NCI-H1092 (cell line): ENCODE measurements around the gene F7.

Source experiments
- DNase-seq: peaks from one replicate; lab custom pipeline; 2025; lab: John Stamatoyannopoulos, UW

The F7 gene

GRCh38 chr13:113118261-113119021 lies 12.8 kb downstream of the F7 start:
- no peak for DNase-seq

- no peak for DNase-seq
These were observed 13.7 kb downstream of the F7 start for GRCh38 chr13:113119166-113119821.

GRCh38 chr13:113119822-113120189 lies 14.2 kb downstream of the F7 start:
- DNase-seq = no peak

- DNase-seq = no peak
These were observed 14.9 kb downstream of the F7 start for GRCh38 chr13:113120300-113121182.

GRCh38 chr13:113121183-113121927 lies 15.8 kb downstream of the F7 start:
- no peak for DNase-seq

- DNase-seq = no peak
These were observed 16.4 kb downstream of the F7 start for GRCh38 chr13:113121928-113122471.

GRCh38 chr13:113122550-113123225 lies 17.1 kb downstream of the F7 start, which contains the start of gene F10:
Gene F10, plus strand, starts transcription at chr13:113122799. Its CDS starts 57 bp downstream, at chr13:113122856.
- no peak for DNase-seq

- DNase-seq = no peak
These were observed 17.9 kb downstream of the F7 start for GRCh38 chr13:113123226-113124201.

GRCh38 chr13:113124211-113124970 lies 18.8 kb downstream of the F7 start:
- no peak for DNase-seq

- DNase-seq = no peak
These were observed 20.1 kb downstream of the F7 start for GRCh38 chr13:113125506-113126264.

GRCh38 chr13:113126265-113127150 lies 20.9 kb downstream of the F7 start:
- DNase-seq = no peak

- no peak for DNase-seq
These were observed 23.9 kb downstream of the F7 start for GRCh38 chr13:113129480-113129879.

- DNase-seq = no peak
These were observed 24.5 kb downstream of the F7 start for GRCh38 chr13:113129921-113130750.

GRCh38 chr13:113135281-113135760 lies 29.7 kb downstream of the F7 start:
- DNase-seq = no peak

GRCh38 chr13:113137691-113138298 lies 32.2 kb downstream of the F7 start:
- DNase-seq = no peak
